ENCODE data around the gene KRTAP1-4.
"Not testable (repeated sequence)": the region's sequence is repeated elsewhere in the genome, so short reads cannot be mapped to it uniquely, and the experiment has no call there.

The KRTAP1-4 gene

GRCh38 chr17:41065829-41066624 lies 36.0 kb upstream of the KRTAP1-4 start, which contains the start of gene KRTAP2-4:
Gene KRTAP2-4 (minus strand): TSS chr17:41065879. CDS start chr17:41065845, 34 bp downstream.
- TF ChIP-seq, protein P1, sequence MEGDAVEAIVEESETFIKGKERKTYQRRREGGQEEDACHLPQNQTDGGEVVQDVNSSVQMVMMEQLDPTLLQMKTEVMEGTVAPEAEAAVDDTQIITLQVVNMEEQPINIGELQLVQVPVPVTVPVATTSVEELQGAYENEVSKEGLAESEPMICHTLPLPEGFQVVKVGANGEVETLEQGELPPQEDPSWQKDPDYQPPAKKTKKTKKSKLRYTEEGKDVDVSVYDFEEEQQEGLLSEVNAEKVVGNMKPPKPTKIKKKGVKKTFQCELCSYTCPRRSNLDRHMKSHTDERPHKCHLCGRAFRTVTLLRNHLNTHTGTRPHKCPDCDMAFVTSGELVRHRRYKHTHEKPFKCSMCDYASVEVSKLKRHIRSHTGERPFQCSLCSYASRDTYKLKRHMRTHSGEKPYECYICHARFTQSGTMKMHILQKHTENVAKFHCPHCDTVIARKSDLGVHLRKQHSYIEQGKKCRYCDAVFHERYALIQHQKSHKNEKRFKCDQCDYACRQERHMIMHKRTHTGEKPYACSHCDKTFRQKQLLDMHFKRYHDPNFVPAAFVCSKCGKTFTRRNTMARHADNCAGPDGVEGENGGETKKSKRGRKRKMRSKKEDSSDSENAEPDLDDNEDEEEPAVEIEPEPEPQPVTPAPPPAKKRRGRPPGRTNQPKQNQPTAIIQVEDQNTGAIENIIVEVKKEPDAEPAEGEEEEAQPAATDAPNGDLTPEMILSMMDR (IDR thresholded peaks at IDR 0.05; ENCODE audit: low read depth, low read length), result no peak
- H3K4me3 ChIP-seq (ENCODE audit: low read depth, low read length), result no peak within 1 kb of the TSS

DNA sequence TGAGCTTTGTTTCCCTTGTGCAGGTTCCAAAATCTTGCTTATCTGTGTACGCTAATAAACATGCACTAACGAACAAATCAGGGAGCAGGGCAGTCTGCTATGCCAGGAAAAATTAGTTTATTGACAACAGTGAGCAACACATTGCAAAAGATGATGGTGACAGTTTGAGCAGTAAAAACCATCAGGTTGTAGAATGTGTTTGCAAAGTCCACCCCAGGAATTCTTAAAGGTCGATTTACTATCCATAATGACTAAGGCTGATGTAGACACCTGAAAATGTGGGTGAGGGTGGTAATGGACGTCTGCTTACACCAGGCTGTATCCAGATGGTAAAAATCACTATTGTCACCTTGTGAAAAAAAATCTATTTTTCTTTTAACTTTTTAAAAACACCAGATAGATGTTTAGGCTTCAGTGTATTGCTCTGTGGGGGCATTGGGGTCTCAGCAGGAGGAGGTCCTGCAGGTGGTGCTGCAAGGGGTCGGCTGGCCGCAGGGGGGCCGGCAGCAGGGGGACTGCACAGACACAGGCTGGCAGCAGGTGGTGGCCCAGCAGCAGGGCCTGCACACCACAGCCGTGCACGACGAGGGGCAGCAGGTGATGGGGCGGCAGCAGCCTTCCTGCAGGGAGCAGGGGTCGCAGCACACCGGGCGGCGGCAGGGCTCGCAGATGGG lies 35.2 kb upstream of the KRTAP1-4 start:
- not testable (repeated sequence) for H3K4me3 ChIP-seq (ENCODE audit: low read depth, low read length)

GRCh38 chr17:41064301-41064700 lies 34.3 kb upstream of the KRTAP1-4 start:
- TF ChIP-seq, protein P1 (IDR thresholded peaks at IDR 0.05; ENCODE audit: low read depth, low read length), result no peak
- no peak overlapping the region for H3K4me3 ChIP-seq (ENCODE audit: low read depth, low read length)

- TF ChIP-seq, protein P1 (IDR thresholded peaks at IDR 0.05; ENCODE audit: low read depth, low read length), result no peak
- no peak overlapping the region for H3K4me3 ChIP-seq (ENCODE audit: low read depth, low read length)
Observed at GRCh38 chr17:41063449-41063848, 33.5 kb upstream of the KRTAP1-4 start.

DNA sequence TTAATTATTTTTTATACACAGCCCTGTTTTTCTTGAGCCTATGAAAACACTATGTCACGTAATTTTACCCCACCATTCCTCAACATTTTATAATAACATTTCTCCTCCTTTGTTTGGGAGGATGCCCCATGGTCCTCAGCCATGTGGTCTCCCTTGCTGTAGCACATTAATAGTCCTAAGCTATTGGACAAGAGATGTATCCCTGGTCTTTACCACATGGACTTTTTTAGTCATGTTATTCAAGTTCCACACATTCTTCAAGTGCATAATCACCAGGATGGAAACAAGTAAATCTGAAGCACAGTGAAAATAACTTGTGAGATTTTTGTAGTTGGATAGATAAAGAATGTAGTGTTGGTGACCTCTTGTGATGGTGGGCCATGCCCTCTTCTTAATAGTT lies 32.0 kb upstream of the KRTAP1-4 start:
- TF ChIP-seq, protein P1 (IDR thresholded peaks at IDR 0.05; ENCODE audit: low read depth, low read length), result no peak
- no peak overlapping the region for H3K4me3 ChIP-seq (ENCODE audit: low read depth, low read length)

DNA sequence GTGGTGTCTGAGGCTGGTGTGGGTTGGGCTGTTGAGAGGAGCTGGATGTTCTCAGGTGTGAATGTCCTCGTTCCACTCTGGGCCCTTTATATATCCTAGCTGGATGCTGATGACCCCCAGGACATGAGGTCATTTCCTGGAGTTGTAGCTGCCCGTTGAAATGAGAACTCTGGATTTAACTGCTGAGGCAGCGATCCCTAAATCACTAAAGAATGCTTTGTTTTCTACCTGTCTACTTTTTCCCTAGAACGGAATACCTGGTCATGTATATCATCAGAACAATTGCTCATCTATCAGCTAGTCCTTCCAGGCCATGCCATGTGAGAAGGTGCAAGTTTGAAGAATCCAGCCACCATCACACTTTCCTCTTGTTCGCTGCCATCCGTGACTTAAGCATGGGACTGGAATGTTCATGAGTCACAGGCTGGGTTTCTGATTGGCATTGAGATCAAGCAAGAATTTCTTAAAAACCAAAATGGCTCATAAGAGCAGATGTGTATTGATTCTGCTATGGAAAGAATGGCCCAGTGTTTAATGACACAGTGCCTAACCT lies 30.1 kb upstream of the KRTAP1-4 start, which contains the start of gene KRTAP2-3:
Gene KRTAP2-3 (minus strand): TSS at position 63 of the 553 bp plus-strand sequence. CDS start 64 bp downstream, outside the sequence.
- H3K4me3 ChIP-seq (ENCODE audit: low read depth, low read length), result no peak within 1 kb of the TSS
- TF ChIP-seq, protein P1 (IDR thresholded peaks at IDR 0.05; ENCODE audit: low read depth, low read length), result no peak

GRCh38 chr17:41059276-41060051 lies 29.5 kb upstream of the KRTAP1-4 start:
- H3K4me3 ChIP-seq (ENCODE audit: low read depth, low read length), result not testable (repeated sequence)
